Adipocyte (in vitro differentiated cells): Measurements from ENCODE around the gene PHTF2.
"Not testable (repeated sequence)": the region's sequence is repeated elsewhere in the genome, so short reads cannot be mapped to it uniquely, and the experiment has no call there.

ENCODE experiments used
- DNase-seq: peaks from one replicate; pipeline ENCODE4 v3.0.0-alpha.2; 2015; ENCODE audit warnings: low read depth
- H3K27me3 ChIP-seq: replicated peaks from 2 replicates; pipeline ENCODE4 v1.7.0; 2013; ENCODE audit warnings: mild to moderate bottlenecking, low read length, moderate library complexity; ENCODE audit not compliant: control insufficient read depth, insufficient read depth
- H3K36me3 ChIP-seq: 2 replicates; pipeline ENCODE4 v1.7.0; 2013; ENCODE audit warnings: low read length, mild to moderate bottlenecking, moderate library complexity; ENCODE audit not compliant: control insufficient read depth, insufficient read depth, severe bottlenecking
- H3K4me1 ChIP-seq: 2 replicates; pipeline ENCODE4 v1.7.0; 2013; ENCODE audit warnings: mild to moderate bottlenecking, low read length, moderate library complexity; ENCODE audit not compliant: control insufficient read depth, insufficient read depth
- H3K4me3 ChIP-seq: 2 replicates; pipeline ENCODE4 v1.7.0; 2013; ENCODE audit warnings: mild to moderate bottlenecking, low read length, moderate library complexity
- H3K9ac ChIP-seq: 2 replicates; pipeline ENCODE4 v1.7.0; 2013; ENCODE audit warnings: mild to moderate bottlenecking, low read length, moderate library complexity
- H3K9me3 ChIP-seq: 2 replicates; pipeline ENCODE4 v1.7.0; 2013; ENCODE audit warnings: mild to moderate bottlenecking, low read length, moderate library complexity; ENCODE audit not compliant: control insufficient read depth

The PHTF2 gene

DNA sequence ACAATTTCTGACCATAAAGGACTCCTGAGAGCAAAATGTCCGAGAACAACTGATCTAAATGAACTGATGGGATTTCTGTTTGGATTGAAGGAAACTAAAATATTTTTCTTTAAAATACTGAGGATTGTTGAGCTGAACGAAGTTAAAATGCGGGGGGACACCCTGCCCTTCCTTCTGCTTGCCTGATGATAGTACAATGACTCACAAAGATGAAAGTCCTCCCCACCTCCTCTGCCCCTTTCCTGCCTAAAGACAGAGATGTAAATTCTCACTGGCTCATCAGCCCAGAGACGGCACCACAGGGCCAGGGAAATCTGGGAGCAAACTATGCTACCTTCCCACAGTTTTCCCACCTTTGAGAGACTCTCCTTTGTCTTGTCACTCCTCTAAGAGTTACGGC, 180.6 kb downstream of the PHTF2 start:
- Histone ChIP-seq H3K36me3 (no peaks in the 10 kb centered on the region), H3K9ac (no peak overlapping the region), H3K4me3 (no peak overlapping the region), H3K27me3 (no peaks in the 10 kb centered on the region), H3K9me3 (no peaks in the 10 kb centered on the region), H3K4me1 (no peaks in the 10 kb centered on the region)
- DNase-seq = no peak

DNA sequence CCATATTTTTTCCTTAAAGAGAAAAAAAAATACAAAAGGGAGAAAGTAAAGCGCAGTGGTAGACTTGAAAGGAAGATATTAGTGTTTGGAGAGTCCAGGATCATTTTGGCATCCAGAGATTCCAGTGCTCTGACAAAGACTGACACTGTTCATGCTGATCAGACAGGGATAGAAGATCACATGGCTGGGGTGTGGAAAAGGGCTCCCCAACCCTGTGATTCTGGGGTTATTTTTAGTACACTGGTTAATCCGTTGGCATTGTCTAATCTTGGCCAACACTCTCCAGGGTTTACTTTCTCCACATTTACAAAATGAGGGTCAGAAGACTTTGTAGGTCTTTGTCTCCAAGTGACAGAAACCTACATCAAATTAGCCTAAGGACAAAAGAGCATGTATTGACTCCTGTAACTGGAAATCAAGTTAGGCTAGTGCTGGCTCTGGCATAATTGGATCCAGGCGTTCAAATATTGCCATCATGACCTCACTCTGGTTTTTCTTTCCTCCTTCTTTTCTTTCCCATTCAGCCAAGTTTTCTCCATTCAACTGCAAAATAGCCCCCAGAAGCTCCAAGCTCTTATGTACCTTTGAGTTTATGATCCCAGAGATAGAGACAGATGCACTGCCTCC, 181.6 kb downstream of the PHTF2 start:
- no peak for DNase-seq
- no peaks in the 10 kb centered on the region for H3K4me1 ChIP-seq

GRCh38 chr7:77982926-77983550, 184.5 kb downstream of the PHTF2 start:
- Histone ChIP-seq H3K4me1 (peaks cover 9% of the 10 kb centered on the region), H3K9me3 (no peaks in the 10 kb centered on the region), H3K9ac (no peak overlapping the region), H3K27me3 (no peaks in the 10 kb centered on the region), H3K4me3 (no peak overlapping the region), H3K36me3 (no peaks in the 10 kb centered on the region)
- no peak for DNase-seq

More for the DNA sequence above, 181.6 kb downstream of the PHTF2 start:
- H3K9me3 ChIP-seq = no peaks in the 10 kb centered on the region
- no peak overlapping the region for H3K4me3 ChIP-seq
- no peaks in the 10 kb centered on the region for H3K27me3 ChIP-seq
- H3K36me3 ChIP-seq = no peaks in the 10 kb centered on the region
- H3K9ac ChIP-seq = no peak overlapping the region

- Histone ChIP-seq H3K4me1 (peaks cover 9% of the 10 kb centered on the region), H3K9ac (no peak overlapping the region), H3K4me3 (no peak overlapping the region), H3K36me3 (no peaks in the 10 kb centered on the region), H3K9me3 (peaks cover 4% of the 10 kb centered on the region), H3K27me3 (no peaks in the 10 kb centered on the region)
- no peak for DNase-seq
Observed at GRCh38 chr7:77983973-77984372, 185.4 kb downstream of the PHTF2 start.

- H3K4me1 ChIP-seq = peaks cover 9% of the 10 kb centered on the region
- no peaks in the 10 kb centered on the region for H3K27me3 ChIP-seq
- H3K9ac ChIP-seq = no peak overlapping the region
- no peak for DNase-seq
- peaks cover 4% of the 10 kb centered on the region for H3K9me3 ChIP-seq
- H3K4me3 ChIP-seq = no peak overlapping the region
- H3K36me3 ChIP-seq = no peaks in the 10 kb centered on the region
Observed at GRCh38 chr7:77985232-77985973, 186.8 kb downstream of the PHTF2 start.

GRCh38 chr7:77985974-77986339, 187.4 kb downstream of the PHTF2 start:
- no peaks in the 10 kb centered on the region for H3K27me3 ChIP-seq
- H3K9ac ChIP-seq = no peak overlapping the region
- peaks cover 9% of the 10 kb centered on the region for H3K4me1 ChIP-seq
- H3K36me3 ChIP-seq = no peaks in the 10 kb centered on the region
- DNase-seq = peak; percentile 28
- H3K4me3 ChIP-seq = no peak overlapping the region
- H3K9me3 ChIP-seq = peaks cover 4% of the 10 kb centered on the region

DNA sequence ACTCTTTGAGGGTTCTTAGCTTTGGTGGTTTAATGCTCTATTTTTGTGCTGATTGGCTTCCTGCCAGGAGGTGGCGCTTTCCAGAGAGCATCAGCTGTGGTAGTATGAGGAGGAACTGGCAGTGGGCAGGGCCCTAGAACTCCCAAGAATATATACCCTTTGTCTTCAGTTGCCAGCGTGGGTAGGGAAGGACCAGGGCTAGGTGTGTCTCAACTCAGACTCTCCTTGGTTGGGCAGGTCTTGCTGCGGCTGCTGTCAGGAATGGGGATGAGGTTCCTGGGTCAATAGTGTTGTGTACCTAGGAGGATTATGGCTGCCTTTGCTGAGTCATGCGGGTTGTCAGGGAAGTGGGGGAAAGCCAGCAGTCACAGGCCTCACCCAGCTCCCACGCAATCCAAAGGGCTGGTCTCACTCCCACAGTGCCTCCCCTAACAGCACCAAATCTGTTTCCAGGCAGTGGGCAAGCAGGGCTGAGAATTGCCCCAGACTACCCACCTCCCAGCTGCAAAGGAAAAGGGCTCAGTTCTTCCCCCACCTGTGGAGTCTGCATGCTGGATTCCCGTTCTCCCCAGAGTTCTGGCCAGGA, 191.5 kb downstream of the PHTF2 start:
- H3K4me3 ChIP-seq = no peak overlapping the region
- H3K9ac ChIP-seq = no peak overlapping the region
- no peaks in the 10 kb centered on the region for H3K36me3 ChIP-seq
- H3K4me1 ChIP-seq = peaks cover 9% of the 10 kb centered on the region
- no peak for DNase-seq
- no peaks in the 10 kb centered on the region for H3K27me3 ChIP-seq
- H3K9me3 ChIP-seq = peaks cover 4% of the 10 kb centered on the region

DNA sequence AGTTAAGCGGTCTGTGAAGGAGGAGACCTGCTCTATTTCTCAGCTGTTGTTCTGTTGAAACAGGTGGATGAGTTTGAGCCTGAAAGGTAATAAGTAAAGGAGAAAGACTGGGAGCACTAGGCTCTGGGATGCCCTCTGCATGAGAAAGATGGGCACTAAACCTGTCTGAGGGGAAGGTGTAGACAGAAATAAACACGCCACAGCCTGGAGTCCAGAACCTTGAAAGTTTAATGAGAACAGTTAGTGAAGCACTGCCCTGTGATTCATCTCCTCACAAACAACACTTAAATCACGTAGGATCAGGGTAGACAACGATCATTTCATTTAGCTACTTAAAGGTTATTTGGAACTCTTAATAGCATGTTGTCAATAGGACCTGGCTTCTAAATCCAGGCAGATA, 193.1 kb downstream of the PHTF2 start:
- Histone ChIP-seq H3K36me3 (no peaks in the 10 kb centered on the region), H3K9me3 (peaks cover 4% of the 10 kb centered on the region), H3K4me3 (no peak overlapping the region), H3K4me1 (no peaks in the 10 kb centered on the region), H3K9ac (no peak overlapping the region), H3K27me3 (no peaks in the 10 kb centered on the region)
- DNase-seq = no peak

GRCh38 chr7:77993838-77994237, 195.3 kb downstream of the PHTF2 start:
- H3K4me3 ChIP-seq = no peak overlapping the region

GRCh38 chr7:77995717-77996116, 197.1 kb downstream of the PHTF2 start:
- DNase-seq = no peak
- H3K27me3 ChIP-seq = no peaks in the 10 kb centered on the region
- H3K36me3 ChIP-seq = no peaks in the 10 kb centered on the region

More at GRCh38 chr7:77993838-77994237, 195.3 kb downstream of the PHTF2 start:
- Histone ChIP-seq H3K9ac (no peak overlapping the region), H3K36me3 (no peaks in the 10 kb centered on the region), H3K4me1 (no peaks in the 10 kb centered on the region), H3K27me3 (no peaks in the 10 kb centered on the region), H3K9me3 (no peaks in the 10 kb centered on the region)
- no peak for DNase-seq

DNA sequence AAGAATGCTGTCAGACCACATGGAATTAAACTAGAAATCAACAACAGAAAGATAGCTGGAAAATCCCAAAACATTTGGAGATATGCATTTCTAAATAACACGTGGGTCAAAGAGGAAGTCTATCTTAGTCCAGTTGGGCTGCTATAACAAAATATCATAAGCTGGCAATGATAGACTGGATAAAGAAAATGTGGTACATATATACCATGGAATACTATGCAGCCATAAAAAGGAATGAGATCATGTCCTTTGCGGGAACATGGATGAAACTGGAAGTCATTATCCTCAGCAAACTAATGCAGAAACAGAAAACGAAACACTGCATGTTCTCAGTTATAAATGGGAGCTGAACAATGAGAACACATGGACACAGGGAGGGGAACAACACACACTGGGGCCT, 200.6 kb downstream of the PHTF2 start:
- H3K9me3 ChIP-seq, H3K9ac ChIP-seq, H3K27me3 ChIP-seq, H3K4me3 ChIP-seq, H3K4me1 ChIP-seq, DNase-seq, H3K36me3 ChIP-seq: not testable (repeated sequence)

More at GRCh38 chr7:77995717-77996116, 197.1 kb downstream of the PHTF2 start:
- Histone ChIP-seq H3K9me3 (no peaks in the 10 kb centered on the region), H3K9ac (no peak overlapping the region), H3K4me1 (no peaks in the 10 kb centered on the region), H3K4me3 (no peak overlapping the region)
